ENCODE results near the gene ETV7.

ETV7 gene

DNA sequence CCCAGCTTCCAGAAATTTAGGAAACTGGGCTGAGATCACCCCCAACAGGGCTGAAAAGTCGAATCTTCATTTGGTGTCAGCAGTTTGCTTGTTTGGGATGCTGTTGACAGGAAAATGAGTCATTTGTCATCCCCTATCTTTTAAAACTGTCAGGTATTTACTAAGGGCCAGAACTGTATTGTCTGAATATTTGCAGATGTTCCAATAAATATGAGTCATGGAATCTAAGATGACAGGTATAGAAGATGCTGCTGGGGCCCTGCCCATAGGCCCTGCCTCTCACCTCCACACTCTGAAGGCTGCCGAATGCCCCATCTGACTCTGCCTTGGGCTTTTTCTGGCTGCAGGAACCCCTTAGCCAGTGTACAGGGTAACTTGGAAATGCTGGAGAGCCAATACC is 3.9 kb downstream of the ETV7 start:
- no peak for DNase-seq (ENCODE audit: low spot score)

GRCh38 chr6:36382976-36383375 is 4.5 kb downstream of the ETV7 start:
- DNase-seq (ENCODE audit: low spot score), result no peak

GRCh38 chr6:36381502-36382389 is 5.7 kb downstream of the ETV7 start:
- DNase-seq (ENCODE audit: low spot score), result no peak

DNA sequence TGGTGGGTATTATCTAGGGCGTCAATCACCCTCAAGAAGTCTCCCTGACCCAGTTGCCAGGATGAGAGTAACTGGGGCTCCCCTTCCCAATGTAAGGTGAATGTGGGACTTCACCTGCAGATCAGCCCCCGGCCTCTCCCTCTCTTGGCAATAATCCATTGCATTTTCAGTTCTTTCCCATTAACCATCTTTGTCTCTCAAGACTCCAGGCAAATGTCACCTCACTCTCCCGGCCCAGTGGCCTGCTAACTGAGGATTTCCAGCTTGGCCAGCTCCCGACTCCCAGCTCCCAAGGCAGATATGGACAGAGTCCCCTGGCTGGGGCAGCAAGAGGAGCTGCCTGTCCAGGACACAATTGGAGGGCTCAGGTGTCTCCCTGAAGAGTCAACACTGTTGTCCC is 7.3 kb downstream of the ETV7 start:
- DNase-seq (ENCODE audit: low spot score), result no peak

GRCh38 chr6:36378936-36379335 is 8.5 kb downstream of the ETV7 start:
- DNase-seq (ENCODE audit: low spot score), result no peak

DNA sequence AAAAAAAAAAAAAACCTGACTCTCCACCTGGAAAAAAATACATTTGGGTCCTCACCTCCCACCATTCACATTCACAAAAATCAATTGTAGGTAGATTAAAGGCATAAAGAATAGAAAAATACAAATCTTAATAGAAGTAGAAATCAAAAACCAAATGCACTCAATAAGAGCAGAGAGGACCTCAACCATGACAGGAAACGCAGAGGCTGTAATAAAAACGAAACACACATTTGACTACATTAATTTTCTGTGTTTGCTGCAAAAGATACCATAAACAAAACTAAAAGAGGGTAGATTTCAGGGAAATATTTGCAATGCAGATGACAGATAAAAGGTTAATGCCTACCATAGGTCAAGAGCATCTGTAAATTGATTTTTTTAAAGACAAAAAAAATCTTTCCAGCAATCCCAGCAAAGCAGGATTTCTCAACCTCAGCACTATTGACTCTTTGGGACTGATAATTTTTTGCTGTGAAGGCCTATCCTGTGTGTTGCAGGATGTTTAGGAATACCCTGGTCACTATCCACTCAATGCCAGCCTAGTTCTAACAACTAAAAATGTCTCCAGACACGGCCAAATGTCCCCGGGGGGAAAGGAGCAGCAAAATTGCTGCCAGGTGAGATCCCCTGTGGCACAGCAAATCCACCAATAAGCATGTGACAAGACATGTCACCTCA is 9.1 kb downstream of the ETV7 start:
- no peak for DNase-seq (ENCODE audit: low spot score)

GRCh38 chr6:36377594-36377993 is 9.9 kb downstream of the ETV7 start:
- no peak for DNase-seq (ENCODE audit: low spot score)

- DNase-seq (ENCODE audit: low spot score), result no peak
Measured at GRCh38 chr6:36376742-36377141, 10.7 kb downstream of the ETV7 start.

- DNase-seq (ENCODE audit: low spot score), result no peak
Measured at GRCh38 chr6:36376183-36376582, 11.3 kb downstream of the ETV7 start.

GRCh38 chr6:36375644-36376155 is 11.8 kb downstream of the ETV7 start:
- no peak for DNase-seq (ENCODE audit: low spot score)

- DNase-seq (ENCODE audit: low spot score), result no peak
Measured at GRCh38 chr6:36374972-36375371, 12.5 kb downstream of the ETV7 start.

GRCh38 chr6:36374194-36374593 is 13.3 kb downstream of the ETV7 start:
- no peak for DNase-seq (ENCODE audit: low spot score)

- DNase-seq (ENCODE audit: low spot score), result no peak
Measured at GRCh38 chr6:36373368-36374019, 14.0 kb downstream of the ETV7 start.

DNA sequence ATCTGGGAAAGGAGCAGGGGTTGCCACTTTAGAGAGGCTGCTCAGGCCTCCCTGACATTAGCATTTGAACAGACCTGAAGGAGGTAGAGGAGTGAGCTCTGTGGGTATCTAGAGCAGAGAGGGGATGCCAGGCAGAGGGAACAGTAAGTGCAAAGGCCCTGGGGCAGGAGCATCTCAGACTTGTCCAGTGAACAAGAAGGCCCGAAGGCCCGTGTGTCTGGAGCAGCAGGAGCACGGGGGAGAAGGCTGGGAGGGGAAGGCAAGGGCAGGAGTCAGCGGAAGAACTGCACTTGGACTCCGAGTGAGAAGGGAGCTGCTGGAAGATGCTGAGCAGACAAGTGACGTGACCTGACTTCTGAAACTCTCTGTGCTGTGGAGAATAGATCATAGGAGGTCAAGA is 15.4 kb downstream of the ETV7 start:
- DNase-seq (ENCODE audit: low spot score), result no peak

GRCh38 chr6:36371211-36371610 is 16.3 kb downstream of the ETV7 start:
- no peak for DNase-seq (ENCODE audit: low spot score)

GRCh38 chr6:36370638-36371037 is 16.8 kb downstream of the ETV7 start:
- no peak for DNase-seq (ENCODE audit: low spot score)

- DNase-seq (ENCODE audit: low spot score), result no peak
Measured at GRCh38 chr6:36368921-36369865, 18.3 kb downstream of the ETV7 start.

- DNase-seq (ENCODE audit: low spot score), result no peak
Measured at GRCh38 chr6:36368421-36368820, 19.0 kb downstream of the ETV7 start.

DNA sequence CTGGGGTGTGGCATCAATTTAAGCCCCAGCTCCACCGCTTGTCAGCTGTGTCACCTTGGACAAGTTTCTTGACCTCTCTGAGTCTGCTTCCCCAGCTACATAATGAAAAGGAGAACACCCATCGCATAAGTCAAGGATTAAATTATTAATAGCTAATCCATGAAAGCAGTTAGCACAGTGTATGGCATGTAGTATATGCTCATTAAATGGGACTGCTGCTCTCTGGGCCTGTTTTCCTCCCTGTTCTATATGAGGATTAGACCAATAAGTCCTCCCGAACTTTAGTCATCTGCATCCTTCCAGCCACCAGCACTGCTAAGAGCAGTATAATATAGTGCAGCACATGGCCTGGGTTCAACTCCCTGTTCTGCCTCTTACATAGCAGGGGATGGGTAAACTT is 19.7 kb downstream of the ETV7 start:
- no peak for DNase-seq (ENCODE audit: low spot score)

- DNase-seq (ENCODE audit: low spot score), result no peak
Measured at GRCh38 chr6:36364669-36365479, 22.6 kb downstream of the ETV7 start.
